ENCODE results near the gene RNPS1.

RNPS1 gene

GRCh38 chr16:2233046-2233775, 34.7 kb downstream of the RNPS1 start:
- TF ChIP-seq RAD21 (IDR thresholded peaks at IDR 0.05; ENCODE audit: low read depth) (no peak), CREB1 (IDR thresholded peaks at IDR 0.05; ENCODE audit: low read depth) (no peak), NFIC (IDR thresholded peaks at IDR 0.05) (no peak), YY1 (IDR thresholded peaks at IDR 0.05; ENCODE audit: low read depth) (no peak), FOXM1 (IDR thresholded peaks at IDR 0.05; ENCODE audit: borderline replicate concordance, low read depth) (no peak), ZBTB7A (IDR thresholded peaks at IDR 0.05; ENCODE audit: low read depth) (no peak), CEBPB (IDR thresholded peaks at IDR 0.05) (no peak)
- TF ChIP-seq, protein P1, sequence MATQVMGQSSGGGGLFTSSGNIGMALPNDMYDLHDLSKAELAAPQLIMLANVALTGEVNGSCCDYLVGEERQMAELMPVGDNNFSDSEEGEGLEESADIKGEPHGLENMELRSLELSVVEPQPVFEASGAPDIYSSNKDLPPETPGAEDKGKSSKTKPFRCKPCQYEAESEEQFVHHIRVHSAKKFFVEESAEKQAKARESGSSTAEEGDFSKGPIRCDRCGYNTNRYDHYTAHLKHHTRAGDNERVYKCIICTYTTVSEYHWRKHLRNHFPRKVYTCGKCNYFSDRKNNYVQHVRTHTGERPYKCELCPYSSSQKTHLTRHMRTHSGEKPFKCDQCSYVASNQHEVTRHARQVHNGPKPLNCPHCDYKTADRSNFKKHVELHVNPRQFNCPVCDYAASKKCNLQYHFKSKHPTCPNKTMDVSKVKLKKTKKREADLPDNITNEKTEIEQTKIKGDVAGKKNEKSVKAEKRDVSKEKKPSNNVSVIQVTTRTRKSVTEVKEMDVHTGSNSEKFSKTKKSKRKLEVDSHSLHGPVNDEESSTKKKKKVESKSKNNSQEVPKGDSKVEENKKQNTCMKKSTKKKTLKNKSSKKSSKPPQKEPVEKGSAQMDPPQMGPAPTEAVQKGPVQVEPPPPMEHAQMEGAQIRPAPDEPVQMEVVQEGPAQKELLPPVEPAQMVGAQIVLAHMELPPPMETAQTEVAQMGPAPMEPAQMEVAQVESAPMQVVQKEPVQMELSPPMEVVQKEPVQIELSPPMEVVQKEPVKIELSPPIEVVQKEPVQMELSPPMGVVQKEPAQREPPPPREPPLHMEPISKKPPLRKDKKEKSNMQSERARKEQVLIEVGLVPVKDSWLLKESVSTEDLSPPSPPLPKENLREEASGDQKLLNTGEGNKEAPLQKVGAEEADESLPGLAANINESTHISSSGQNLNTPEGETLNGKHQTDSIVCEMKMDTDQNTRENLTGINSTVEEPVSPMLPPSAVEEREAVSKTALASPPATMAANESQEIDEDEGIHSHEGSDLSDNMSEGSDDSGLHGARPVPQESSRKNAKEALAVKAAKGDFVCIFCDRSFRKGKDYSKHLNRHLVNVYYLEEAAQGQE (IDR thresholded peaks at IDR 0.05; ENCODE audit: low read depth) = no peak

GRCh38 chr16:2232094-2232990, 35.6 kb downstream of the RNPS1 start:
- TF ChIP-seq CEBPB (IDR thresholded peaks at IDR 0.05) = no peak
- TF ChIP-seq EP300 (IDR thresholded peaks at IDR 0.05; ENCODE audit: borderline replicate concordance) = no peak
- no peak for TF ChIP-seq EGR1 (IDR thresholded peaks at IDR 0.05)
- TF ChIP-seq TCF12 (IDR thresholded peaks at IDR 0.05; ENCODE audit: low read depth) = no peak
- TF ChIP-seq TAF1 (IDR thresholded peaks at IDR 0.05; ENCODE audit: low read depth) = no peak
- TF ChIP-seq USF1 (IDR thresholded peaks at IDR 0.05) = no peak

DNA sequence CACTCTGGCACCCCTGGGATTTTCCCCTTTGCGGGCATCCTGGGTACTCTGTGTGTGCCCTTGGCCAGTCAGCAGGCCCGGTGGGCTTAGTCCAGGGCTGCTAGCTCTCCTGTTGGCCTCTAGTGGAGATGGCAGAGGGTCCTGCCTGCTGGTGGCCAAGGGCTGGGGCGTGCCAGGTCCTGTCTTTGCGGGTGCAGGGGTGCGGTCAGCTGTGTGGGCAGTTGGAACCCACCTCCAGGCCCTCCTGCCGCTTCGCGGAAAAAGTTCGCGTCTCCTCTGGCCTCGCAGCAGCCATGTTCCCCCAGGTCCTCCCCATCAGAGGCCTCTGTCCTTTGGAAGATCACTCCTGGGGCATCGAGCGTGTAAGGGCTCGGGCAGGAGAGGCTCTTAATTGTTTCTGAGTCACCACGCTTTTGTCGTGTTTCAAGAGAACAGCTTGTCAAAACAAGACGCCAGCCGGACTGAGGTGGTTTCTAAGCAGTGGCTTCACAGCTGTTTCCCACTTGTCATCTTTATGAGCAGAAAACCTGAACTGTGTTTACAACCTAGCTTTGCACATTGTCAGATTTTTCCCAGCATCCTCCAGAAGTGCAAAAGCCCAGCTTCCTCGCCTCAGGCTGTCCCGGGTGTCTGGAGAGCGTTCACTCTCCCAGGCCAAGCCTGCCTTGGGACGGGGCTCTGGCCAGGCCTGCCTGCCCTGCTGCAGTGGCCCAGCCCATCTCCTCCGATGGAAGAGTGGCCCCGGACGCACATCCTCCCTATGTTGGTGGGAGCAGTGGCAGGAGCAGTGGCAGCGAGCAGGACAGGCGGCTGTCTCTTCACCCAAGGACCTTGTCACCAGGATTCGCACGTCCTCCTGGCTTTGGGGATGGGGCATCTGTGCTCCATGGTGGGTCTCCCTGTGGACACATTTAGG, 36.7 kb downstream of the RNPS1 start:
- TF ChIP-seq, protein P1 (IDR thresholded peaks at IDR 0.05; ENCODE audit: low read depth) = no peak
- TF ChIP-seq TCF12 (IDR thresholded peaks at IDR 0.05; ENCODE audit: low read depth) = no peak
- no peak for TF ChIP-seq TAF1 (IDR thresholded peaks at IDR 0.05; ENCODE audit: low read depth)
- TF ChIP-seq CEBPB (IDR thresholded peaks at IDR 0.05) = no peak
- TF ChIP-seq MAX (IDR thresholded peaks at IDR 0.05) = no peak
- no peak for TF ChIP-seq CREB1 (IDR thresholded peaks at IDR 0.05; ENCODE audit: low read depth)
- TF ChIP-seq USF1 (IDR thresholded peaks at IDR 0.05) = no peak
- no peak for TF ChIP-seq TEAD4 (IDR thresholded peaks at IDR 0.05)
- no peak for TF ChIP-seq RAD21 (IDR thresholded peaks at IDR 0.05; ENCODE audit: low read depth)
- TF ChIP-seq EGR1 (IDR thresholded peaks at IDR 0.05) = no peak
- TF ChIP-seq YY1 (IDR thresholded peaks at IDR 0.05; ENCODE audit: low read depth) = no peak
- no peak for TF ChIP-seq EP300 (IDR thresholded peaks at IDR 0.05; ENCODE audit: borderline replicate concordance)
- TF ChIP-seq FOXM1 (IDR thresholded peaks at IDR 0.05; ENCODE audit: borderline replicate concordance, low read depth) = no peak
- TF ChIP-seq ZBTB7A (IDR thresholded peaks at IDR 0.05; ENCODE audit: low read depth) = no peak
- TF ChIP-seq NFIC (IDR thresholded peaks at IDR 0.05) = no peak

- TF ChIP-seq ZBTB7A (IDR thresholded peaks at IDR 0.05; ENCODE audit: low read depth) (no peak), RAD21 (IDR thresholded peaks at IDR 0.05; ENCODE audit: low read depth) (no peak), MAX (IDR thresholded peaks at IDR 0.05) (no peak), TCF12 (IDR thresholded peaks at IDR 0.05; ENCODE audit: low read depth) (no peak), TEAD4 (IDR thresholded peaks at IDR 0.05) (no peak)
Measured at GRCh38 chr16:2230376-2230775, 37.5 kb downstream of the RNPS1 start.

Data from Ishikawa (cell line).